Measurements from ENCODE around the gene COMMD6. TPM values are rescaled to one million over a fixed set of nuclear protein-coding genes. Genes with fewer than 3 reads are reported as not detected.

COMMD6 gene
- total RNA-seq, 2 experiments from 2014 or later: 102 to 115 TPM

DNA sequence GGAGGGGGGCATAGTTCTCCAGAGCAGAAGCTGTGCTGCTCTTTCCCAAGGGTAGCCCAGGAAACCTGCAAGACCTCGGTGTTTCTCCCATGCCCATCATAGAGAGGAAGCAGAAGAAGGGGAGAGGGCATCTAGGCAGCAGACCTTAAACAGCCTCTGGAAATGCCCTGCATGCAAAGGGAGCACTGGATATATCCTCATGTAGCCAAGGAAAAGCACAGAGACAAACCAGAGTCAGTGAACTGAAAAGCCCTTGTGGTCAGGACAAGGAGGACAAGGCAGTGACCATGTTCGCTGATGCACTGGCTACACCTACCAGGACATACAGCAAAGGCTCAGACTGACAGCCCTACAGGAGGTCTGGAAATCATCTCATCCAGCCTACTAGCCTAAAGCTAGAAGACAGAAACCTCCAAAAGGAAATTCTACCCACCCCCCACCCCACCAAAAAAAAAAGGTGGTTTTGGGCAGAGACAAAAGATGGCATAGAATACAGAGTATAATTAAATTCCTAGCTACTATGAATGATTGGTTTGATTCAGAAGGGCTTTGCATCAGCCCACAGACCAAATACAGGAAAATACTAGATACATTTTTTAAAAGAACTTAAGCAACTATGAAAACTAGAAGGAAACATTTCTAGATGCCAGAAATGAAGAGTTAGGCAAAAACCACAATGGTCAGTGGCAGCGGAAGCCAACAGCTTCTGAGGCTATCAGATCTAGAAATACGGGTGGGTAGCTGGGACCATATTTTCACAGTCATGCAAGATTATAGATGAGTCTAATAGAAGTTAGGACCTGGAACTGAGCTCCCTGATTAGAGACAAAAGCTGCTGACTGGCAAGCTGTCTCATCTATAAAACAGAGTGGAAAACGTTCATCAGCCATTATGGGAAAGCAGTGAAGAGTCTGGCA, 51.2 kb downstream of the COMMD6 start:
- ChIA-PET CTCF (interaction anchor here (0.6 kb wide), 1 partner anchor 14 kb away, joined by 3 read pairs; no protein-coding TSS in a partner anchor), POLR2A (no interaction called here)

DNA sequence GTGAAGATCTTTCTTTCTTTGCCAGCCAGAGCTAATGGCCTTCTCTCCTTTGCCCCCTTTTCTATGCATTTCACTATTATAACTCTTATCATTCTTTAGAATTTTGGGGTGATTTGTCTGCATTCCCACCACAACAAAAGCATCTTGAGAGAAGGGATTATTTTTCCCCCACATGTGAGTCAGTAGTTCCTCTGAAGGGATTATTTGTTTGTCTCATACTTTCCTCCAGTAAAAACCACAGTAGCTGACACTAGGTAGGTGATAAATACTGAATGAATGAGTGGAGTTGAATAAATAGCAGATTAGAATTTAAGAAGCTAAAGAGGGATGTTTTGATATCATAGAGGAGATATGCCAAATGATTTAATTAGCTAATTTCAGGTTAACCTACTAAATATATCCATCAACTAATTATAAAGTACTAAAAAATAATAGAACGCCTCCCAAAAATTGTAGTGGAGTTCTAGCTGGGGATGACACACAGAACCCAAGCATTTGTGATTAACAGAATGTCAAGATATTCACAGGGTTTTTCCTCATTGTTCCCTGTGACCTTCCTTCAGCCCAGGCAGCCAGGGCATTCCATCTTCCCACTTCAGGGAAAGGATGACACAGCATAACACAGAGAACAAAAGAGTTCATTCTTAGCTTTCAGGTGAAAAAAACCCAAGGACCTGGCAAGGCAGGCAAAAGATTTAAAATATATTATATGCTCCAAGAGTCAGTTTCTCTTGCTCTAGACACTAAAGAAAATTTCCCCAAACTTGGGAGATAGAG, 52.2 kb downstream of the COMMD6 start:
- POLR2A ChIA-PET: no interaction called here
- CTCF ChIA-PET: no interaction called here

DNA sequence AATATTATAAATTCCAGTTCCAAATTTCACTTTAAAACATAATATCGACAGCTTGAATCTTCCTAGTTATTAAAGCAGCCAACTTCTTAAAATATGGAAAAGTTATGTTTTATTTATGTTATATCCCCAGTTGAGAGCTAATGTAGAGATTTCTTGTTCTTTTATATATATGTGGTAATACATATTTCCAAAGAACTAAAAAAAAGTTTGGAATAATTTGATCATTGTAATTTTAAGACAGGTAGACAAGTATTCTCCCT, 54.9 kb downstream of the COMMD6 start:
- POLR2A ChIA-PET: no interaction called here
- CTCF ChIA-PET: interaction anchor here (1.4 kb wide), 2 partner anchors 48 to 67 kb away, joined by 3 to 5 read pairs; no protein-coding TSS in a partner anchor

DNA sequence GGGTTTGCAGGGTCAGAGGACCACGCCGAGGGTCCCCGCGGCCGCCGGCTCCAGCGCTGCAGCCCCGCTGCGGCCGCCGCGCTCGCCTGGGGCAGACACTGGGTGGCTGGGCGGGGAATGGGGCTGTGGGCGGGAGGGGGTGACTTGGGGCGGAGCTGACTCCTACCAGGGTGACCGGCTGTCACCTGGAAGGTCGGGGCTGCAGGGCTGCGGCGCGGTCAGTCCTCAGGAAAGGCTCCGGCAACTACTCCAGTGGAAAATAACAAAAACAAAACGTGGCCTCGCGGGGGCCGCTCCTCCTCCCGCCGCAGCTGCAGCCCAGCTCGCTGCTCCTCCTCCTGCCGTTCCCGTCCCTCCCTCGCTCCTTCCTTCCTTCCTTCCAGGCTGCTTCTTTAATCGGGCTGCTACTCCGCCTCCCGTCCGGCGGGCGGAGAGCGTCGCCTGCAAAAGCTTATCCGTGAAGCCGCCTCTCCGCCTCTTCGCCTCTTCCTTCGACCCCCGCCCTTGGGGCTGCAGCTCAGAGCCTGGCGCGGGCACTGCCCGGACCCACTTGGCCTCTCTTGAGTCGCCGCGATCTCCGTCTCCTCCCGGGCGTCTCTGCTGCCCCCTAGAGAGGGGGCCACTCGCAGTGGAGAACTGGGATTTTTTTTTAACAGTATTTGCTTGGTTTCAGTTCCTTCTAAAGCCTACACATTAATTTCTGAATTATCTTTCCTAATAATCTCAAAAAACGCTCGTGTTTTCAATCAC, 55.4 kb downstream of the COMMD6 start, which contains the start of gene TBC1D4:
TSS of gene TBC1D4 (minus strand) at position 100 of the 750 bp plus-strand sequence. CDS start 402 bp downstream, outside the sequence.
- ChIA-PET CTCF (interaction anchor here (0.9 to 1.4 kb wide), 5 partner anchors 11 to 114 kb away, joined by 3 to 6 read pairs (median 4); no protein-coding TSS in a partner anchor), POLR2A (interaction anchor here (1.0 kb wide), 1 partner anchor 155 kb away, joined by 6 read pairs; no protein-coding TSS in a partner anchor)

DNA sequence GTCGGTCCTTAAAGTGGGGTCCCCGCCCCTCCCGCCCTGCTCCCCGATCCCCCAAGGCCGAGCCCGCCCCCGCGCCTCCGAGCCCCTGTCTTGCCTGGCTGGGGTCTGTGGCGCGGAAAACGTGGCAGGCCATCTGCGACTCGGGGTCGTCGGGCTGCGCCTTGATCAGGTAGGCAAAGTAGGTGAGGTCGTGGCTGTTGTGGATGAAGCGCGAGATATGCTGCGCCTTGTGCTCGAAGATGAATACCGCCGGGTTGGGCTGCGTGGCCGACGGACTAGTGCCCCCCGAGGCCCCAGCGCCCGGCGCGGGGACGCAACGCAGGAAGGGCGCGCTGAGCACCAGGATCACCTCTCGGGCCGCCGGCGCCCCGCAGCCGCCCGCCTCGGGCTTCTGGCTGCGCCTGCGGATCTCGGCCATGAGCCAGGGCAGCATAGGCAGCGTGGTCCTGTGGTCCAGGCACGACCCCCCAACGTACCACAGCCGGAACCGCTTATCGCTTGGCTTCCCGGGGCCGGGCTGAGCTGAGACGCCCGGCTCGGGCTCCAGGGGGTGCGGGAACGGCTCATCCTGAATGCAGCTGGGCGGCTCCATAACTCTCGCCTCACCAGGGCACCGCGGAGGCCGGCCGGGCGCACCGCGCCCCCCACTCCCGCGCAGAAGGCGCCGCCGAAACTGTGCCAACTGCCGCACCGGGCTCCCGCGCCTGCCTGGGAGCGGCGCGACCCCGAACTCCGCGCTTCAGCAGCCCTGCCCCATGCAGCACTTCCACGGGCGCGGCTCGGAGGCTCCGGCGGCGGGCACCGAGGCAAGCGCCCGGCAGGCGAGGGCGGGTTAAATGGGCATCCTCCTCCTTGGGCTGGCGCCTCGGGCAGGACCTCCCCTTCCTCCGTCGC, 56.2 kb downstream of the COMMD6 start:
- POLR2A ChIA-PET: interaction anchor here (1.0 kb wide), 1 partner anchor 154 kb away, joined by 6 read pairs; no protein-coding TSS in a partner anchor
- CTCF ChIA-PET: interaction anchor here (0.9 to 1.4 kb wide), 5 partner anchors 12 to 113 kb away, joined by 3 to 6 read pairs (median 4); no protein-coding TSS in a partner anchor

DNA sequence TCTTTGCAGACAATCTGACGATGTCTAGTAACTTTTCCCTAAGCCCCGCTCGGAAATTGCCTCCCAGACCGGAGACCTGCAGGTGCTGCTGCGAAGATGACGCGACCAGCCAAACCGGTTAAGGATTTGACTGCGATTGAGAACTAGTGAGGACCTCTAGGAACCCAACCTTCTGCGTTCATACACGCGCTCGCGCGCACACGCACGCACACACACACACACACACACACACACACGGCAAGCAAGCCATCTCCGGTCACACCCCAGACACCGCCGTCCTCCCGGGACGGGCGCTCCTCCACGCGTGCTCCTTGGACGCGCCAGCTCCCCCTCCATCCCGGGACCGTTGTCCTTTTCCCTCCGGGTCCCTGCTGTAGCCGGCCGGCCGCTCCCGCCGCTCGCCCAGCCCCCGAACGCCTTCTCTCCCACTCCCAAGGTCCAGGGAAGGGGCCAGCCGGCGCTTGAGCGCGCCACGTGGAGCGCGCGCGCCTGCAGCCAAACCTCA, 56.9 kb downstream of the COMMD6 start:
- POLR2A ChIA-PET: no interaction called here

DNA sequence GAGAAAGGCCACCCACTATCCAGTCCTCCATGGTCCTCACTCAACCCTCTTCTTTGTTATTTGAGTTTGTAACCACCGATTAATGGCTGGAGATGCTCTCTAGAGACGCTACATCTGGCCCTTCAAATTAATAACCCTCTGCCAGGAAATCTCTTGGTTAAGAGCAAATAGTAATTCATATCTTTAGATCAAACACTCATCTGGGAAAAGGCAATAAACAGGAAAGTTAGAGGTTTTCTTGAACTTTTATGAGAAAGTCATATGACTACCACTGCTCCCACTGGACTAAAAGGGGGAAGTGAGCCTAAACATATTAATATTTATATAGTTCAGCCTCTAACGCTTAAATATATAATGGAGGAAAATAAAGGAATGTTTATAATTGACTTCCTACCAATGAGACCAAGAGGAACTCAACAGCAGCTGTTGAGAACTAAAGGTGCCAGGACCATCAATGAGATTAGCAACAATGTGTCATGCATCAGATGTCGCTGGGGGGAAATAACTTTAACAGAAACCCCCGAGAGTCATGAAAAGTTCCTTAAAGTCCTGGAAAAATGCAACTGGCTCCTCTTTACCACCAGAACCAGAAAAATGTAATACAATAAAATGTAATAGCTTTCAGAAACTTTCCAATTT, 58.4 kb downstream of the COMMD6 start:
- CTCF ChIA-PET: no interaction called here
- POLR2A ChIA-PET: no interaction called here

More for the DNA sequence above, 56.9 kb downstream of the COMMD6 start:
- CTCF ChIA-PET: no interaction called here

DNA sequence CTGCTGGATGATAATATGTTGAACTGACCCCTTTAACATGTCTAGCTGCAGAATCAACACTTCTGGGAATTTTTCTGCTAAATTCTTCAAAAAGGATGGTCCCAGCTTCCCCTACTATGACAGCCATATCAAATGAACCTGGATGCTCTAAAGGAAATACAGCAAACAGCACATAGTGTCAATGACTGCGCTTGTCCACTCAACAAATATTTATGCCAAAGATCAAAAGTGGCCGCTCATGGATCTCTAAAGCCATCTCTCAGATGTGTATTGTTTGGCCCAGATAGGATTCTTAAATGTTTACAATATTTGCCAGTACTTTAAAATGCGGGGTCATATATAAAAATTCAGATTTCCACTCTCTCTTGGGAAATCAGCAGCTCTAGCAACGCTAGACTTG, 59.0 kb downstream of the COMMD6 start:
- POLR2A ChIA-PET: no interaction called here
- CTCF ChIA-PET: no interaction called here

Other genes with a start within 250 kb of the COMMD6 start
- 10 to 100 TPM; 62.5 to 67.8 TPM for gene TBC1D4, start 55.7 kb downstream of the COMMD6 start, total RNA-seq
- 10 to 100 TPM; 42.7 to 43.2 TPM for gene UCHL3, start 11.9 kb upstream of the COMMD6 start, total RNA-seq
- 1 to 10 TPM; 2.0 to 3.5 TPM for gene LMO7, start 98.5 kb upstream of the COMMD6 start, total RNA-seq

Measured in activated CD8-positive, alpha-beta memory T cell treated with anti-CD3 and anti-CD28 coated beads for 36 hours (primary cell).